IPS-15b (cell line): ENCODE data around the gene UPK3A.
A peak's percentile ranks its signal among the peaks of the same experiment; 100 is the strongest.

Source experiments
- H3K27me3 ChIP-seq: one replicate; pipeline ENCODE4 v1.6.1; 2013; ENCODE audit warnings: low read length; ENCODE audit not compliant: control insufficient read depth, insufficient read depth
- H3K36me3 ChIP-seq: one replicate; pipeline ENCODE4 v1.6.1; 2013; ENCODE audit warnings: low read length; ENCODE audit not compliant: control insufficient read depth, insufficient read depth
- H3K4me1 ChIP-seq: one replicate; pipeline ENCODE4 v1.6.1; 2013; ENCODE audit warnings: mild to moderate bottlenecking, low read length; ENCODE audit not compliant: control insufficient read depth, insufficient read depth
- H3K4me3 ChIP-seq: one replicate; pipeline ENCODE4 v1.5.1; 2013; ENCODE audit warnings: low read depth, low read length
- H3K9ac ChIP-seq: one replicate; pipeline ENCODE4 v1.6.1; 2013; ENCODE audit warnings: low read depth, mild to moderate bottlenecking, low read length
- H3K9me3 ChIP-seq: one replicate; pipeline ENCODE4 v1.6.1; 2013; ENCODE audit warnings: mild to moderate bottlenecking, low read length; ENCODE audit not compliant: control insufficient read depth, insufficient read depth

Gene UPK3A

GRCh38 chr22:45261407-45262088 is 23.2 kb upstream of the UPK3A start:
- Histone ChIP-seq H3K4me1 (peaks cover 2% of the 10 kb centered on the region), H3K9me3 (no peaks in the 10 kb centered on the region), H3K9ac (no peak overlapping the region), H3K4me3 (no peak overlapping the region), H3K36me3 (no peaks in the 10 kb centered on the region), H3K27me3 (peaks cover 10% of the 10 kb centered on the region)

- Histone ChIP-seq H3K27me3 (peaks cover 10% of the 10 kb centered on the region), H3K4me3 (no peak overlapping the region), H3K36me3 (no peaks in the 10 kb centered on the region), H3K4me1 (peaks cover 2% of the 10 kb centered on the region), H3K9me3 (no peaks in the 10 kb centered on the region), H3K9ac (no peak overlapping the region)
These were observed 22.4 kb upstream of the UPK3A start for GRCh38 chr22:45262195-45262930.

GRCh38 chr22:45262931-45263462 is 21.8 kb upstream of the UPK3A start:
- Histone ChIP-seq H3K36me3 (no peaks in the 10 kb centered on the region), H3K9ac (no peak overlapping the region), H3K4me3 (no peak overlapping the region), H3K27me3 (peaks cover 10% of the 10 kb centered on the region), H3K9me3 (no peaks in the 10 kb centered on the region), H3K4me1 (peaks cover 2% of the 10 kb centered on the region)

GRCh38 chr22:45263463-45264269 is 21.1 kb upstream of the UPK3A start:
- H3K4me1 ChIP-seq = peaks cover 2% of the 10 kb centered on the region
- H3K36me3 ChIP-seq = no peaks in the 10 kb centered on the region
- H3K9me3 ChIP-seq = no peaks in the 10 kb centered on the region
- peaks cover 10% of the 10 kb centered on the region for H3K27me3 ChIP-seq
- H3K9ac ChIP-seq = no peak overlapping the region
- H3K4me3 ChIP-seq = no peak overlapping the region

- Histone ChIP-seq H3K27me3 (peaks cover 20% of the 10 kb centered on the region), H3K9me3 (no peaks in the 10 kb centered on the region), H3K4me3 (no peak overlapping the region), H3K36me3 (no peaks in the 10 kb centered on the region), H3K4me1 (peaks cover 6% of the 10 kb centered on the region), H3K9ac (no peak overlapping the region)
These were observed 19.2 kb upstream of the UPK3A start for GRCh38 chr22:45265535-45265934.

GRCh38 chr22:45268167-45268957 is 16.4 kb upstream of the UPK3A start:
- no peaks in the 10 kb centered on the region for H3K36me3 ChIP-seq
- peaks cover 6% of the 10 kb centered on the region for H3K4me1 ChIP-seq
- H3K27me3 ChIP-seq = peaks cover 17% of the 10 kb centered on the region
- no peaks in the 10 kb centered on the region for H3K9me3 ChIP-seq
- peak overlapping the region; percentile 88 for H3K4me3 ChIP-seq
- H3K9ac ChIP-seq = peak overlapping the region; percentile 60

GRCh38 chr22:45268958-45269844 is 15.5 kb upstream of the UPK3A start:
- peak overlapping the region; percentile 60 for H3K9ac ChIP-seq

GRCh38 chr22:45270095-45271020 is 14.4 kb upstream of the UPK3A start:
- H3K9ac ChIP-seq = no peak overlapping the region
- H3K4me3 ChIP-seq = no peak overlapping the region
- no peaks in the 10 kb centered on the region for H3K36me3 ChIP-seq
- no peaks in the 10 kb centered on the region for H3K9me3 ChIP-seq
- peaks cover 11% of the 10 kb centered on the region for H3K27me3 ChIP-seq
- peaks cover 4% of the 10 kb centered on the region for H3K4me1 ChIP-seq

More at GRCh38 chr22:45268958-45269844, 15.5 kb upstream of the UPK3A start:
- Histone ChIP-seq H3K4me1 (peaks cover 4% of the 10 kb centered on the region), H3K27me3 (peaks cover 11% of the 10 kb centered on the region), H3K36me3 (no peaks in the 10 kb centered on the region), H3K4me3 (peak overlapping the region; percentile 88), H3K9me3 (no peaks in the 10 kb centered on the region)

GRCh38 chr22:45271667-45272201 is 13.0 kb upstream of the UPK3A start:
- Histone ChIP-seq H3K9me3 (no peaks in the 10 kb centered on the region), H3K36me3 (no peaks in the 10 kb centered on the region), H3K4me3 (no peak overlapping the region), H3K4me1 (peaks cover 4% of the 10 kb centered on the region), H3K27me3 (peaks cover 11% of the 10 kb centered on the region), H3K9ac (peak overlapping the region; percentile 47)
